Measurements from ENCODE around the gene S100P.
A peak's percentile ranks its signal among the peaks of the same experiment; 100 is the strongest.
"Not testable (repeated sequence)": the region's sequence is repeated elsewhere in the genome, so short reads cannot be mapped to it uniquely, and the experiment has no call there.

S100P gene

DNA sequence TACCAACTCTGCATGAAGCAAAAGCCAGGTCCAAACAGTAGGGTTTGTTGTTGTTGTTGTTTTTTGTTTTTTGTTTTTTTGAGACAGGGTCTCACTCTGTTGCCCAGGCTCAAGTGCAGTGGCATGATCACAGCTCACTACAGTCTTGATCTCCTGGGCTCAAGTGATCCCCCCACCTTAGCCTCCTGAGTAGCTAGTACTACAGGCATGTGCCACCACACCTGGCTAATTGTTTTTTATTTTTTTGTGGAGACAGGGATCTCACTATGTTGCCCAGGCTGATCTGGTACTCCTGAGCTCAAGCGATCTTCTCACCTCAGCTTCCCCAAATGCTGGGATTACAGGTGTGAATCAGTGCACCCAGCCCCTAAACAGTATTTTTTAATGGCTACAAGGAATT lies 6.2 kb downstream of the S100P start:
- DNase-seq: no peak

DNA sequence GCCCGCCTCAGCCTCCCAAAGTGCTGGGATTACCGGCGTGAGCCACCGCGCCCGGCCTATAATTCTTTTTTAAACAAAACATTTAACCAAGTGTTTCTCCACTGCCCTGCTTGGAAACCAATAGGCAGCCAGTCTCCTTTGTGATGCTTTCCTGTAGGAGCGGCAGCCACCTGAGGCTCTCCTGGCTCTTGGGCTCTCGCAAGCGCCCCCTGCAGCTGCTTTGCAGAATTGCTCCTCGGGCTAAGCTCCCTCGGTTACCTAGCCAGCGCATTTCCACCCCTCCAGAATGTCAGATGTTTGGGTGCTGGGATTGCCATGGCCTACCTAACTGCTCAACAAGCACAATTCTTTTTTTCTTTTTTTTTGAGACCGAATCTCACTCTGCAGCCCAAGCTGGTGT lies 7.7 kb downstream of the S100P start:
- no peak for DNase-seq

DNA sequence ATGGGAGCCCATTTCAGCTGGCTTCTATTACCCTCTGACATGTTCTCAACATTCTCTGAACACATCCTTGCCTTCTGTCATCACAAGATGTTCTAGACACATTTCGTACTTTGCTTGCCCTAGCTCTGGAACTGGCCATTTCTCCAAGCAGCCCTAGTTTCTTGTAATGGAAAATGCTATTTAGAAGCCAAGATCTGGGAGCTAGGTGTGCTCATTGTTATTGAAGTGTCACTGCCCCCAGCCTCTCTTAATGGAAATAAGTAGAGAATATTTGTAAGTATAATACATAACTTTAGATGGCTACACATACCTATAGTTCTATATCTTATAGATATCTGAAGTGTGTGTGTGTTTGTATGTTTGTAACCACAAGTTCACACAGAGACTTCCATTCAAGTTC lies 9.1 kb downstream of the S100P start:
- no peak for DNase-seq

DNA sequence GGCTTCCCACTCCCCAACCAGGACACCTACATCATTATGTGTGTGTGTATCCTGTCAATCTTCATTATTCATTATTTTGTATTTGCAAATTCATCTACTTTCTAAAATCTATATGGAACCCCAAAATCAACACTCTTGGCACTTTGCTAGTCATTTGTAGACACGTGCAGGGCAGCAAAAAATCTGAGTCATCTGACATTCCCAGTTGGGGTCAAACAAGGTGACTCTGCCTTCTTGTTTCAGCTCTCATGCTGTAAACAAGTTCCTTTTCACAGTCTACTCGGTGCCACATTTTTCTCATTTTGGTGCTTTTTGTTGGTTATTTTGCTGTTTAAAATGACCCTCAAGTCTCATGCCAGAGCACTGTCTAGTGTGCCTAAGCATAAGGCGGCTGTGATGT lies 10.1 kb downstream of the S100P start:
- no peak for DNase-seq

DNA sequence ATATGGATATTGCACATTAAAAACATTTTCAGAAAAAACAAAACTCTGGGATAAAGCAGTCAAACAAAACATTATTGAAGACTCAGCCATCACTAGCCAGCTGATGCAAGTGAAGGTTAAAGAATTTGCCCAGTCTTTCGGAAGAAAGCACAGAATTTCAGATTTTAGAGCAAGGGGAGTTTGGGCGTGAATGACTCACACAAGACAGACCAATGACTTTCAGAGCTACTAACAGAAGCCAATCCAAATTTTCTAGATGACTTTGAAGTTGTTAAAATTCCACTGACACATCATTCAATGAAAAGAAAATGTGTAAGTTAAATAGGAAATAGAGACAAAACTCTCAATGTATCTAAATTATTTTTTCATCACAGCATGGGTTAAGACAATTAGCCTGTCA lies 12.0 kb downstream of the S100P start:
- no peak for DNase-seq

DNA sequence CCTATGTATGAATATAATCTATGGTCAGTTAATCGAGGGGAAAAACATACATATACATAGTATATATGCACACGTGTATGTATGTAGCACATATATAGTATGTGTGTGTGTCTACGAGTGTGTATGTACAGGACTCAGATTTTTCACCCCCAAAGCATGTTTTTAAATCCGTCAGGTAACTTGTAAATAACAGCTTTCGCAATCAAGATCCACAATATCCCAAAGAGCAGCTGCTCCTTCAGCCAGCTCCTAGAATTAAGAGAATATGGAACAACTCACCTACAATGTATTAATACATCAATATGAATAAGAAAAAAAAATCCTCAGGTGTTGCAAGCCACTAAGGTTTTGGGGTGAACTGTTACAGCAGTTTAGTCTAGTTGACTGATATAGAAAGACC lies 12.5 kb downstream of the S100P start:
- no peak for DNase-seq

DNA sequence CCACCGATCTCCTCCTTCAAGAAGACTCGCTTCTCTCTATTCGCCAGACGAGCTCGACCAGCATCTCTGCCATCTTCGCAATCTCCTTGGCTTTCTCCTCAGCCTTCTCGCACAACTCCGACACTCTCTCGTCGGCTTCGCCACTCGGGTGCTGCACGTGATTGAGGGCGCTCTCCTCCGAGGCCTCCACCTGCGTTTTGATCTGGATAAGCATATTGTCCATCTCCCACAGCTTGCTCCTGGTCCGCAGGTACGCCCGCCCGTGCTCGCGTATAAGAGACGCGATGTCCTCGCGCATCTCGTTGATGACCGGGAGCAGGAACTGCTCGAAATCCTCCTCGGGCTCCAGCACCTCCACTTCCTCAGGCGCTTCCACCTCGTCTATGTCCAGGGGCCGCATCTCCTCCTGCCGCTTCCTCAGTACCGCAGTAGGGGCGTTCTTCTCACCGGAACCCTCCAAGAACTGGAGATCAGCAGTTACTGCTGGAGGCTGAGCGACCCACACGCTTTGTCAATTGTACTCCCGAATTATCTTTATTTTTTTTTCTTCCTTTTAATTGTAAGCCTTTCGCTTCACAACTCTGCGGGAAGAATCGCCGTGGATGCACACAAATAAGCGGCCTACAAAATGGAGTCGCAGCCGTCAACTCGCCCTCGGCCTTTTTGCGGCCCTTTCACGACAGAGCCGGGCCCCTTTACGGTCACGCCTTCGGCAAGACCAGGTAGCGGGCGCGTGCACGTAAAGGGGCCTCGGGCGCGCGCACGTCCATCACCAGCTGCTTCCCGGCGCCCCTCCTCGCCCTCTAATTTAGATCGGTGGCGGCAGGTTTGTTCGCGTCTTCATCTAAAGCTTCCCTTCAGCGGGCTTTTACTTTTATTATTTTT lies 15.8 kb downstream of the S100P start, which contains the start of gene MRFAP1L1:
Gene MRFAP1L1, minus strand, starts transcription at position 636 of the 885 bp plus-strand sequence. Its CDS starts 236 bp downstream, at position 400.
- peak; percentile 88 for DNase-seq

DNA sequence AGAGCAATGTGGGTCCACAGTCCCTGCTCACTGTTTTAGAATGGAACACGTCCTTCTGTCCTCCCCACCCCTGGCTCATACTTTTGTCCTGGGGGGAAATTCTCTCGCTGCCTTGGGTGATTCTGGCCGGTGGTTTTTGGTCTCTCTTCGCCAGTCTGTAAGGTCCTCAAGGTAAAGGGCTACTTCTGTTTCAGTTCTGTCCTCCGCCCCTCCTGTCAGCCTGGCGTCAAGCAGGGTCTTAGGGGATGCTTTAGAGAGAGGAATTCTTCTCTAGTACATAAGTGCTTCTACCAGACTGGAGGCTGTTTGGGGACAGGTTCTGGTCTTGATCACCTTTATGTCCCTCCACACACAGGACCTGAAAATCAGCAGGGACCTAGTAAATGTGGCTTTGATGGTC lies 16.6 kb downstream of the S100P start:
- no peak for DNase-seq

DNA sequence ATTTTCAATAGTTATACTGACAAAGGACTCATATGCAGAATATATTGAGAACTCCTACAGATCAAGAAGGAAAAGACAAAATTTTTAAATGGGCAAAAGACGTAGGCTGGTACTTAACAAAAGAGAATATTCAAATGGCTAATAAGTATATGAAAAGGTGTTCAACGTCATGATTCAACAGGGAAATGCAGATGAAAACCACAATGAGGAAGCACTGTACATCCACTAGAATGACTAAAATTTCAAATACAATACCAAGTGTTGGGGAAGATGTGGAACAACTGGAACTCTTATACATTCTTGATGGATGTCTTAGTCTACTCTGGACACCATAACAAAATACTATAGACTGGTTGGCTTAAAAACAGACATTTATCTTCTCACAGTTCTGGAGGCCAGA lies 17.3 kb downstream of the S100P start:
- DNase-seq: no peak

DNA sequence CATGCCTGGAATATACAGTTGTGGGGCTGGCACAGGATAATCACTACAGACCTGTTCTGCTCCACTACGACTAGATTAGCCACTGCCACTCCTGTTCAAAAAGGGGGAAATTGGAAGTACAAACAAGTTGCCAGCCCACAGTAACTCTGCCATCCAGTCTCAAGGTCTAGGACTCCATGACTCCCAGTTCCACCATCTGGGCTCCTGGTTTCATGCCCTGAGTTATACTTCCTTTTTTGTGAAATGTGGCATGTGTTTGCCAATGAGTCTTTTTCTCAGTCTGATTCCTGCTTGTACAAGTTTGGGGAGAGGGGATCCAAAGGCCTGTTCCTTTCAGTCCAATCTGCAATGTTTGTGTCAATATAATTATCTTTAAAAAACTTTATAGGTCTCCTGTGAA lies 21.3 kb downstream of the S100P start:
- DNase-seq: no peak

DNA sequence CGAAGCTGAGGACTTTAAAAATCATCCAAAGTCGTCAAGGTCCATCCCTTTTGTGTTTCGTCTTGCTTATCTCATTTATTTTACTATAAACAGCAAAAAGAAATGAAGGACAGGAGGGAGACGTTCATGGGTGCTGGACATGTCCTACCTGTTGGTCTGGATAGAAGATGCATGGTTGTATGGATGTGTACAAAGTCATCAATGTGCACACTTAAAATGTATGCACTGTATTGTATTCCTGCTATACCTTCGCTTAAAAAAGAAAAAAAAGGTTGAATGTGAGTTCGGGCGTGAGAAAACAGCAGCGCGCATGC lies 22.0 kb downstream of the S100P start:
- DNase-seq: no peak

DNA sequence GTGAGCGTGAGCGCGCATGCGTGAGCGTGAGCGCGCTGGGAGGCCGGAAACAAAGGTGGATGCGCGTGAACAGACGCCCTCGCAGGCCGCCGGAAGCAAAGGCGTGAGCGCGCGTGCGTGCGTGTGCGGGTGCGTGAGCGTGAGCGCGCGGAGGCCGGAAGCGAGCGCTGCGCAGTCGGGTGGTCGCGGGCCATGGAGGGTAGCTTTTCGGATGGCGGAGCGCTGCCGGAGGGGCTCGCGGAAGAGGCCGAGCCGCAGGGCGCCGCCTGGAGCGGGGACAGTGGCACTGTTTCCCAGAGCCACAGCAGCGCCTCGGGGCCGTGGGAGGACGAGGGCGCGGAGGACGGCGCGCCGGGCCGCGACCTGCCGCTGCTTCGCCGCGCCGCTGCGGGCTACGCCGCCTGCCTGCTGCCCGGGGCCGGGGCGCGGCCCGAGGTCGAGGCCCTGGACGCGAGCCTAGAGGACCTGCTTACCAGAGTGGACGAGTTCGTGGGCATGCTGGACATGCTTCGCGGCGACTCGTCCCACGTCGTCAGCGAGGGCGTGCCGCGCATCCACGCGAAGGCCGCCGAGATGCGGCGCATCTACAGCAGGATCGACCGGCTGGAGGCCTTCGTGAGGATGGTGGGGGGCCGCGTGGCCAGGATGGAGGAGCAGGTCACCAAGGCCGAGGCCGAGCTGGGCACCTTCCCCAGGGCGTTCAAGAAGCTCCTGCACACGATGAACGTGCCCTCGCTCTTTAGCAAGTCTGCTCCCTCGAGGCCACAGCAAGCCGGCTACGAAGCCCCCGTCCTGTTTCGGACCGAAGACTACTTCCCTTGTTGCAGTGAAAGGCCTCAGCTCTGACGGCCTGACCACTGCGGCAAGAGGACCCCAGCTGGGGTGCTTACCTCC lies 22.6 kb downstream of the S100P start, which contains the start of gene BLOC1S4:
Gene BLOC1S4, plus strand, starts transcription at position 157 of the 894 bp plus-strand sequence. Its CDS starts 36 bp downstream, at position 193.
- peak; percentile 82 for DNase-seq

DNA sequence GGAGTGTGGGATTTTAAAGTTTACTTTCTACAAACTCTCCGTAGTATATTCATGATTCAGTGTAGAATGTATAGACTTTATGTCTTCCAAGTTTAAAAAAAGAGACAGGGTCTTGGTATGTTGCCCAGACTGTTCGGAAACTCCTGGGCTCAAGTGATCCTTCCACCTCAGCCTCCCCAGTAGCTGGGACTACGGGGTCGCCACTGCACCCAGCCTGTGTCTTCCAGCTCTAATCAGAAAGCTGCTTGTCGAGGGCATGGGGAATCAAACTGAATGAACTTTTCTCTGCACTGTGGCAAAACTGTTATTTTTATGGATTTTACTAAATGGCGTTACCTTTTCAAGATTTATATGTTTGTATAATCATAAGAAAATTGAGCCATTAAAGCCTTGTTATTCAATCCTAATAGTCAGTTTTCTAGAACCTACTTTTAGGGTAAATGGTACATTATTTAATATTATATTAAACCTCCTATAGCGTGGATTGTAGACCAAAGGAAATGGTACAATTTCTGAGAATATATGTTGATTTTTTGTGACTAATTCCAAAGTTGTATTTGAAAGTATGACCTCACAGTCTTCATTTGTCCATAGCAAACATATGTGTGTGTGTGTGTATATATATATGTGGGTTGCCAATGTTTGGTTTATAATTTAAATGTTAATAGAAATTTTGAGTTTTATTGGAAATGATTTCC lies 23.4 kb downstream of the S100P start:
- no peak for DNase-seq

DNA sequence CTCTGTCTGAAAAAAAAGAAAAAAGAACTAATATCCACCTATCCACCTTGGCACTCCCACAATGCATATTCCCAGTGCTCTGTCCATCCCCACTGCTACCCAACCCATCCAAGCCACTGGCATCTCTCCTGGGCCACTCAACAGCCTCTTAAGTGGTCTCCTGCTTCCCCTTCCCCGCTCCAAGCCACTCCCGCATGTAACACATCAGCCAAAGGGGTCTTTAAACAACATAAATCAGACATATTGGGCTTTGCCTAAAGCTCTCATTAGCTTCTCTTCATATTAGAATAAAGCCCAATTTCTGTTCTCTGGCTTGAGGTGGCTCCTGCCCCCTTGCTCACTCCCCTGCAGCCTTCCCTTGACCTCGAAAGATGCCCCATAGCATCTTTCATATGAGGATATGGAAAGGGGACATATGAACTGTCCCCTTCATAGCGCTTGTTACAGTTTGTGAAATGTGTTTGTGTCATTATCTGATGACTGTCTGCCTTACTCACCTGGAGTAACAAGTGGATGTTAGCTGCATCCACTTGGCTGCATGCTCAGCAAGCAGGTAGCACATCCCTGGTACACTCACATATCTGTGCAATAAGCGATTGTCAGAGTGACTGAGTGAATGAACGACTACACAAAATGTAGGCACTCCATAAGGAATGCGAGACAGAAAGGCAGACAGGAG lies 25.4 kb downstream of the S100P start:
- DNase-seq: no peak

DNA sequence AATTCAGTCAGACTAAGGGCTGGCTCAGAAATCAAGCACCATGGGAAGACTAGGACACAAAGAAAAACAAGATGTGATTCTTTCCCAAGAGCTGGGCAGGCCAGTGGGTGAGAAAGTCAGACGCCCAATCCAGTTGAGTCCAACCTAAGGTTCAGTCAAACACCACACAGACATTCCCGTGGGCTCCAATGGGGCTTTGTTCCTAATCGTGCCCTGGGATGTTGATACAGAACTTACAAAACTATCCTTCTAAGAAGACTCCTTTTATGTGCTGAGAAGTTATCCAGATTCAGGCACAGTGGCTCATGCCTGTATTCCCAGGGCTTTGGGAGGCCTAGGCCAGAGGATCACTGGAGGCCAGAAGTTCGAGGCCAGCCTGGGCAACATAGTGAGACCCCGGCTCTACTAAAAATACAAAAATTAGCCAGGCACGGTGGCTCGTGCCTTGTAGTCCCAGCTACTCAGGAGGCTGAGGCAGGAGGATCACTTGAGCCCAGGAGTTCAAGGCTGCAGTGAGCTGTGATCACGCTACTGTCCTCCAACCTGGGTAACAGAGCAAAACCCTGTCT lies 26.0 kb downstream of the S100P start:
- no peak for DNase-seq

DNA sequence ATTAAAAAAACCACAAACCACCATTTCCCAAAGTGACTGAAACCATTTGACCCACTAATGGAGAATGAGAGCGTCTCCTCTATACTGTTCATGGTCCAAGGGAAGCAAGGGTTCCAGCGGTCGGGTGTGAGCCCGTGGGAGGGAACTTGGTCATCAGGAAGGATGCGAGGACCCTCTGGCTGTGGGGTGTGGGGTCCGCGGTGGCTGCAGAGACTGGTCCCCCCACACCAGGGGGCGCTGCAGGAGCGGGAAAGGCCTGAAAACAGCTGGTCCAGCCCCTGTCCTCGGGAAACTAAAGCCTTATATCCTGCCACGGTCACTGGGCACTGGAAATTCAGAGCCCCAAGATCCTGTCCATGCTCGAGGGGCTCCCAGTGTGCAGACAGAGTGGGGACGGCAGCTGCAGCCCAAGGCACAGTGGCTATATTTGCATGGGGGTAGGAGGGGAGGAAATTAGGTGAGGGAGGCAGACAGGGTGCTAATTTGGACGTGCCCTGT lies 26.6 kb downstream of the S100P start:
- DNase-seq: peak; percentile 24

DNA sequence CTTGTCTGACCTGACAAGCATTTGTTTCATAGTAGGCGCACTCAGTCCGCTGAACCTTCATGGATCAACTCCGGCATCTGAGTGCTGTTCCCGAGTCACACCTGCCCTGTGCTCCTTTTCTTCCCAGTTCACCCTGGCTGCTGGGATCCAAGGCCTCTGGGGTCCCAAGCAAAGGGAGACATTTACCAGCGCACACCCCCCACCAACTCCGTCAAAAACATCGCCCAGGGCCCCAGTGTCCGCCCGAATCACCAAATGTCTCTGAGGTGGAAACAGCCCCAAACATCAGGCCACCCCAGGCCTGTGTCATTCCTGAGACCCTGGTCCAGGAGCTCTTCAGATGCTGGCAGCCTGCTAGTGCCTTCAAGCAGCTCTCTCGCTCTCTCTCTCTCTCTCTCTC lies 27.4 kb downstream of the S100P start:
- DNase-seq: no peak

DNA sequence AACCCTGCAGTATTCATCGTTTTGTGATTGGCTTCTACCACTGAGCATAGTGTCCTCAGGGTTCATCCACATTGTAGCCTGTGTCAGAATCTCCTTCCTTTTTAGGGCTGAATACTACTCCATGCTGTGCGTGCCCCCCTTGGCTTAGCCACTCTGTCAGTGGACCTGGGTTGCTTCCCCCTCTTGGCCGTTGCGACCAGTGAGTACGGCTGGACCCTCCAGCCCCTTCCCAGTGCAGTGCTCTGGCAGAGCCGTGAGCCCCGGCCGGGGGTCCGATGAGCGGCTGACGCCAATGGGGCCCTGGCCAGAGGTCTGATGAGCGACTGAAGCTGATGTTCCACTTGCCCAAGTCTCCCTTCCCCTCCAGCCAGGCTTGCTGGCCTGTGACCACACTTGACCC lies 29.2 kb downstream of the S100P start:
- no peak for DNase-seq

DNA sequence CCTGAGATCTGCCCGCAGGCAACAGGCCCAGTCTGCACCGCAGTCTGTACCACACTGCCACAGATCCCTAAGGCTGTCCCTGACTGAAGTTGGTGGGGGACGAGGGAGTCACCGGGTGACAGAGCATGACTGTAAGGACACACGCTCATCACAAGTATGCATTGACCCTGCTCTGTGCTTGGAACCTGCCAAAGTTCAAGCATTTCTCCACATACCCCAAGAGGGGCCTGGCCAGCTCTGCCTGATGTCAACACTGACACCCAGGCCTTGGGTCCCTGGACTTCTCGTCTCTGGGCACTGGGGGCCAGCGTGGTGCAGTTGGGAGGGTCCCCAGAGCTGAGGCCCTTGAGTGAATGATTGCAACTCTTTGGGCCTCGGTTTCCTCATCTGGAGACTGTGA lies 30.2 kb downstream of the S100P start:
- no peak for DNase-seq

DNA sequence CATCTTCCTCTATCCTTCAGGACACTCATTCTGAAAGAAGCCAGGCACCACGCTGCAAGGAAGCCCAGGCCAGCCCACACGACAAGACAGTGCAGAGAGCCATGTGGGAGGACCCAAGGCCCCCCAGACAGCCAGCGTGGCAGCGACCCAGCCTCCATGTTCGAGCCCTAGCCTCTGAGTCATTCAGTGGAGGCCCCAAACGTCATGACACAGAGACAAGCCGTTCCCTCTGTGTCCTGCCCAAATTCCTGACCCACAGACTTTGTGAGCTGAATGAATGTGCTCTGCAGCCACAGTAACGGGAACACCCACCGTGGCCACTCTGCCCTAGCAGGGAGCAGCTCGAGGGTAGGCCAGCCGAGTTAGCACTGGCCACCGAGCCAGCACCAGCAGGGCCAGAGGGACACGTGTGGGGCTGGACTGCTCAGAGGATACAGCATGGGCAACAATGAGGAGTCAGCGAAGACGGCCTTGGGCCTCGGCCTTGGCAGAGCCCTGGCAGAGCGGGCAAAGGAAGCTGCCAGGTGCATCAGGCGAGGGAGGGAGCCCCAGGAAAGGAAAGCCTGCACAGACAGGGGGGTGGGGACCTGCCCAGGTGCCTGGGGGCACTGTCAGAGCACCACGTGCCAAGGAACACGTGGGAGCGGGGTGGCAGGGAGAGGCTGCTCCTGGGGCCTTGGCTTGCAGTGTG lies 30.9 kb downstream of the S100P start:
- no peak for DNase-seq

DNA sequence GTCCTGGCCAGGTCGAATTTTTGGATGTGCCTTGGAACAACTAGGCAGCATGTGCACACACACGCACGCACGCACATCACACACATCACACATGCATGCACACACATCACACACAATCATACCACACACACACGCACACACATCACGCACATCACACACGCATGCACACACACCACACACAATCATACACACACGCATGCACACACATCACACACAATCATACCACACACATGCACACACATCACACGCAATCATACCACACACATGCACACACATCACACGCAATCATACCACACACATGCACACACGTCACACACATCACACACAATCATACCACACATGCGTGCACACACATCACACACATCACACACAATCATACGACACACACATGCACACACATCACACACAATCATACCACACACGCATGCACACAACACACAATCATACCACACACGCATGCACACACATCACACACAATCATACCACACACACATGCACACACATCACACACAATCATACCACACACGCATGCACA lies 31.8 kb downstream of the S100P start:
- DNase-seq: not testable (repeated sequence)

Data from NCI-H1694 treated with DMSO at 0.1 percent for 48 hours (cell line).